PFSK-1 (cell line): ENCODE measurements around the gene USH2A.

Experiments
- FOXP2 ChIP-seq: optimal IDR thresholded peaks from 2 replicates; pipeline ENCODE3; 2011; ENCODE audit warnings: borderline replicate concordance, control low read depth, inconsistent platforms; ENCODE audit not compliant: insufficient read depth; ENCODE audit errors: extremely low read length, extremely low read depth
- POLR2AphosphoS5 ChIP-seq: IDR thresholded peaks from 2 replicates; pipeline ENCODE4 v1.6.1; 2012; ENCODE audit warnings: low read depth, mild to moderate bottlenecking, control low read depth, low read length, moderate library complexity
- REST ChIP-seq, 2 experiments: IDR thresholded peaks; 2 replicates each; pipeline versions ENCODE4 v1.6.1 to v1.8.0; 2011 to 2012; ENCODE audit warnings: low read depth in 2 of 2, low read length in 2 of 2, control low read depth in 1 of 2, inconsistent platforms in 1 of 2, mild to moderate bottlenecking in 1 of 2, moderate library complexity in 1 of 2; ENCODE audit not compliant: insufficient read depth in 1 of 2
- SIN3A ChIP-seq: IDR thresholded peaks from 2 replicates; pipeline ENCODE4 v1.6.1; 2012; ENCODE audit warnings: mild to moderate bottlenecking, low read length, moderate library complexity, borderline replicate concordance; ENCODE audit not compliant: insufficient read depth
- TAF1 ChIP-seq: IDR thresholded peaks from 2 replicates; pipeline ENCODE4 v1.6.1; 2012; ENCODE audit warnings: low read length, control low read depth, borderline replicate concordance; ENCODE audit not compliant: insufficient read depth

Gene USH2A

GRCh38 chr1:216119600-216119999 lies 303.6 kb downstream of the USH2A start:
- TF ChIP-seq TAF1 (no peak), SIN3A (no peak), FOXP2 (no peak), REST (IDR thresholded peaks at IDR 0.05; ENCODE audit: insufficient read depth in 1 of 2, low read depth in 2 of 2, low read length in 2 of 2) (no peak), POLR2AphosphoS5 (no peak)

GRCh38 chr1:216114180-216114579 lies 309.1 kb downstream of the USH2A start:
- no peak for TF ChIP-seq FOXP2
- TF ChIP-seq REST (IDR thresholded peaks at IDR 0.05; ENCODE audit: insufficient read depth in 1 of 2, low read depth in 2 of 2, low read length in 2 of 2) = no peak
- no peak for TF ChIP-seq POLR2AphosphoS5
- TF ChIP-seq SIN3A = no peak
- no peak for TF ChIP-seq TAF1

GRCh38 chr1:216113181-216113580 lies 310.1 kb downstream of the USH2A start:
- TF ChIP-seq SIN3A (no peak), POLR2AphosphoS5 (no peak), REST (IDR thresholded peaks at IDR 0.05; ENCODE audit: insufficient read depth in 1 of 2, low read depth in 2 of 2, low read length in 2 of 2) (no peak), TAF1 (no peak), FOXP2 (no peak)

- TF ChIP-seq SIN3A = no peak
- no peak for TF ChIP-seq TAF1
- TF ChIP-seq POLR2AphosphoS5 = no peak
- TF ChIP-seq FOXP2 = no peak
- TF ChIP-seq REST (IDR thresholded peaks at IDR 0.05; ENCODE audit: insufficient read depth in 1 of 2, low read depth in 2 of 2, low read length in 2 of 2) = no peak
Observed at GRCh38 chr1:216111842-216112241, 311.4 kb downstream of the USH2A start.

DNA sequence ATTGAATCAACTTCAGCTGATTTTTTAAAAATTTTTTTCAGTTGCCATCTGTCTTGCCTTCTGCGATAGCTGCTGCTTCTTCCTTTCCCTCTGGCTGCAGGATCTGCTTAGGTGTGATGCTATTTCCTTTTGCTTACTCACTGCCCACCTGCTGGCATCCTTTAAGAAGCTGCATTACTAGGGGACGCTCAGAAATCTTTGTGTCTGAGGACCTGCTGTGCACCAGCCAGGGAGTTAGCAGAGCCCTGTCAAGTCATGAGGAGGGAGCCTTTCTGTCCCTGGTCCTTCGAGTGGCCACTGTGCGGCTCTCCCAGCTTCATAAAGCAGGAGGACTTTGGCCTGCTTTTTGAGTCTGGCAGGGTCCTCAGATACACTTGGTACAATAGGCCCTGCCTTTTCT lies 327.8 kb downstream of the USH2A start:
- TF ChIP-seq REST (IDR thresholded peaks at IDR 0.05; ENCODE audit: insufficient read depth in 1 of 2, low read depth in 2 of 2, low read length in 2 of 2) (no peak), POLR2AphosphoS5 (no peak), FOXP2 (no peak), TAF1 (no peak), SIN3A (no peak)
